BLaER1 (cell line): Measurements from ENCODE around the gene PEPD.

Experiments
- H3K27ac ChIP-seq: shearing (Covaris generic); formaldehyde crosslinking; 2 replicates; pipeline ENCODE4 v1.8.1; 2022
- H3K27me3 ChIP-seq: shearing (Covaris generic); formaldehyde crosslinking; 2 replicates; pipeline ENCODE4 v1.8.1; 2022
- H3K36me3 ChIP-seq: shearing (Covaris generic); formaldehyde crosslinking; 2 replicates; pipeline ENCODE4 v1.8.1; 2022
- H3K4me1 ChIP-seq: shearing (Covaris generic); formaldehyde crosslinking; 2 replicates; pipeline ENCODE4 v1.8.1; 2022
- H3K4me2 ChIP-seq: shearing (Covaris generic); formaldehyde crosslinking; 2 replicates; pipeline ENCODE4 v1.8.1; 2022
- H3K4me3 ChIP-seq: shearing (Covaris generic); formaldehyde crosslinking; 2 replicates; pipeline ENCODE4 v1.8.1; 2022
- H3K9ac ChIP-seq: shearing (Covaris generic); formaldehyde crosslinking; 2 replicates; pipeline ENCODE4 v1.8.1; 2022
- H3K9me3 ChIP-seq: shearing (Covaris generic); formaldehyde crosslinking; 2 replicates; pipeline ENCODE4 v1.8.1; 2022
- H4K20me1 ChIP-seq: shearing (Covaris generic); formaldehyde crosslinking; 2 replicates; pipeline ENCODE4 v1.8.1; 2022
- Cebpa-rat ChIP-seq: shearing (Covaris generic); IDR thresholded peaks from 2 replicates; pipeline ENCODE4 v1.8.1; 2022

The PEPD gene

GRCh38 chr19:33464010-33464732 lies 57.4 kb downstream of the PEPD start:
- H3K27me3 ChIP-seq: peaks cover 3% of the 10 kb centered on the region; the same call in 1 of the 2 replicates
- no peak overlapping the region for H3K4me3 ChIP-seq
- H3K9me3 ChIP-seq: no peaks in the 10 kb centered on the region
- H3K9ac ChIP-seq: no peak overlapping the region
- H3K4me2 ChIP-seq: no peak overlapping the region
- H3K4me1 ChIP-seq: no peaks in the 10 kb centered on the region
- H3K36me3 ChIP-seq: no peaks in the 10 kb centered on the region; the same call in 1 of the 2 replicates
- no peaks in the 10 kb centered on the region for H4K20me1 ChIP-seq
- no peak overlapping the region for H3K27ac ChIP-seq
- no peak for TF ChIP-seq Cebpa-rat

GRCh38 chr19:33463199-33463598 lies 58.4 kb downstream of the PEPD start:
- H3K27me3 ChIP-seq: peaks cover 3% of the 10 kb centered on the region; the same call in 1 of the 2 replicates
- no peaks in the 10 kb centered on the region for H3K9me3 ChIP-seq
- no peaks in the 10 kb centered on the region for H3K4me1 ChIP-seq
- TF ChIP-seq Cebpa-rat: no peak
- no peaks in the 10 kb centered on the region for H4K20me1 ChIP-seq
- H3K4me3 ChIP-seq: no peak overlapping the region
- H3K4me2 ChIP-seq: no peak overlapping the region
- no peak overlapping the region for H3K9ac ChIP-seq
- H3K36me3 ChIP-seq: no peaks in the 10 kb centered on the region; the same call in 1 of the 2 replicates
- no peak overlapping the region for H3K27ac ChIP-seq

- H3K9ac ChIP-seq: no peak overlapping the region
- H3K4me3 ChIP-seq: no peak overlapping the region
- no peaks in the 10 kb centered on the region for H3K4me1 ChIP-seq
- H3K9me3 ChIP-seq: no peaks in the 10 kb centered on the region
- H4K20me1 ChIP-seq: no peaks in the 10 kb centered on the region
- no peak for TF ChIP-seq Cebpa-rat
- H3K4me2 ChIP-seq: no peak overlapping the region
- H3K27ac ChIP-seq: no peak overlapping the region
- H3K27me3 ChIP-seq: peaks cover 3% of the 10 kb centered on the region; the same call in 1 of the 2 replicates
- H3K36me3 ChIP-seq: no peaks in the 10 kb centered on the region; the same call in 1 of the 2 replicates
Measured at GRCh38 chr19:33462112-33462791, 59.3 kb downstream of the PEPD start.

GRCh38 chr19:33461256-33462111 lies 60.1 kb downstream of the PEPD start:
- Histone ChIP-seq H3K27me3 (peaks cover 3% of the 10 kb centered on the region; the same call in 1 of the 2 replicates), H3K4me2 (no peak overlapping the region), H3K36me3 (no peaks in the 10 kb centered on the region; the same call in 1 of the 2 replicates), H4K20me1 (no peaks in the 10 kb centered on the region), H3K4me1 (no peaks in the 10 kb centered on the region), H3K4me3 (no peak overlapping the region), H3K27ac (no peak overlapping the region), H3K9ac (no peak overlapping the region), H3K9me3 (no peaks in the 10 kb centered on the region)
- no peak for TF ChIP-seq Cebpa-rat

GRCh38 chr19:33460221-33460908 lies 61.2 kb downstream of the PEPD start:
- H3K9me3 ChIP-seq: no peaks in the 10 kb centered on the region
- no peaks in the 10 kb centered on the region; the same call in 1 of the 2 replicates for H3K36me3 ChIP-seq
- no peak for TF ChIP-seq Cebpa-rat
- H4K20me1 ChIP-seq: no peaks in the 10 kb centered on the region
- no peak overlapping the region for H3K4me2 ChIP-seq
- peaks cover 2% of the 10 kb centered on the region; the same call in 1 of the 2 replicates for H3K27me3 ChIP-seq
- no peak overlapping the region for H3K9ac ChIP-seq
- no peak overlapping the region for H3K27ac ChIP-seq
- H3K4me3 ChIP-seq: no peak overlapping the region
- H3K4me1 ChIP-seq: no peaks in the 10 kb centered on the region

DNA sequence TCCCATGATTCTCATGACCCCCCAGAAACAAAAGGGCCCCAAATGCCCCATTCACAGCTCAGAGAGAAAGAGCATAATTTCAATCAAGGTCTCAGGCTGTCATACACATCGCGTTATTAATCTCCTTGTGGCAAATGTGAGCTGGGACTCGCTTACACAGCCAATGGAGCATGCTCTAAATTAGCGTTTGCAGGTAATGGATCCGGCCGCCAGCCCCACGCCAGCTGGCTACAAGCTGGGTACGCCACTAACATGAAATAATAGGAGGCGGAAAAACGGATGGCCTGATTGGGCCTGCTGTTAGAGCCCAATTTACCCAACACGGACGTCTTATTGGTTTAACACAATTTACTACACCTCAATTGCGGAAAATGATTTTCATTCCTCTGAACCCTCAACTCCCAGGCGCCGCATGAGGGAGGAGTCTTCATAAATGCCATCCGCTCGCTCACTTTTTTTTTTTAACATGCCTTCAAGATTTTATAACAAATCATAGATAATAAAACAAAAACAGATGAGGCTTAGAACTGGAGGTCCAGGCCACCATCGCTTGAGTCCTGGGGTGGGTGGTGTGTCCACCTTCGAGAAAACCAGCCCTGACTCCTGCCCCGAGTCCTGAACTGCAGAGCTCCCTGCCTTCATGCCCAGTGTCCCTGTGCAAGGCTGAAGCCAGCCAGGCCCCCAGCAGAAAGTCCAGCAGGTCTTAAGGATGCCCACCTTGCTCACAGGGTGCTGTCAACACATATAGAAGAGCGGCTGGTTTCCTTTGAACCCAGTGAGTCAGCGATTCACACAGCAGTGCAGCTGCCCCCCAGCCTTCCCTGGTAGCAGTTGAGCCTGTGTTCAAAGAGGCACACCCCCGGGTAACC lies 62.1 kb downstream of the PEPD start:
- TF ChIP-seq Cebpa-rat: no peak
- Histone ChIP-seq H3K27ac (no peak overlapping the region), H3K4me2 (no peak overlapping the region), H3K9me3 (no peaks in the 10 kb centered on the region), H3K36me3 (no peaks in the 10 kb centered on the region; the same call in 1 of the 2 replicates), H3K9ac (no peak overlapping the region), H3K27me3 (no peaks in the 10 kb centered on the region), H3K4me3 (no peak overlapping the region), H3K4me1 (no peaks in the 10 kb centered on the region), H4K20me1 (no peaks in the 10 kb centered on the region)

- Histone ChIP-seq H3K27ac (no peak overlapping the region), H3K4me1 (no peaks in the 10 kb centered on the region), H3K27me3 (no peaks in the 10 kb centered on the region), H3K9ac (no peak overlapping the region), H3K9me3 (no peaks in the 10 kb centered on the region), H3K4me2 (no peak overlapping the region), H3K4me3 (no peak overlapping the region), H4K20me1 (no peaks in the 10 kb centered on the region), H3K36me3 (no peaks in the 10 kb centered on the region; the same call in 1 of the 2 replicates)
- no peak for TF ChIP-seq Cebpa-rat
Measured at GRCh38 chr19:33458807-33459206, 62.8 kb downstream of the PEPD start.

DNA sequence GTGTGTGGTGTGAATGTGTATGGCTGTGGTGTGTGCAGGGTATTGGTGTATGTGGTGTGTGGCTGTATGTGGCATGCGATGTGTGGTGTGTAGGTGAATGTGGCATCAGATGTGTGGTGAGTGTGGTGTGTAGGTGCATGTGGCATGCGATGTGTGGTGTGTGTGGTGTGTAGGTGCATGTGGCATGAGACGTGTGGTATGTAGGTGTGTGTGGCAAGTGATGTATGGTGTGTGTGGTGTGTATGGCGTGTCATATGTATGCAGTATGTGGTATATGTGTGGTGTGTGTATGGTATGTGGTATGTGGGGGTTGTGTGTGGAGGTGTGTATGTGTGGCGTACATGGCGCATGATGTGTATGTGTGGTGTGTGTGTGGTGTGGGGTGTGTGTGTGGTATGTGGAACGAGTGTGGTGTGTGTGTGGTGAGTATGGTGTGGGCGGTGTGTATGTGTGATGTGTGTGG lies 63.4 kb downstream of the PEPD start:
- H3K9me3 ChIP-seq: no peaks in the 10 kb centered on the region
- H4K20me1 ChIP-seq: no peaks in the 10 kb centered on the region
- H3K27me3 ChIP-seq: no peaks in the 10 kb centered on the region
- no peak overlapping the region for H3K4me2 ChIP-seq
- TF ChIP-seq Cebpa-rat: no peak
- H3K4me3 ChIP-seq: no peak overlapping the region
- no peak overlapping the region for H3K9ac ChIP-seq
- no peaks in the 10 kb centered on the region for H3K4me1 ChIP-seq
- H3K27ac ChIP-seq: no peak overlapping the region
- no peaks in the 10 kb centered on the region; the same call in 1 of the 2 replicates for H3K36me3 ChIP-seq
